ENCODE measurements around the gene ACOT2.
"Not testable (repeated sequence)": the region's sequence is repeated elsewhere in the genome, so short reads cannot be mapped to it uniquely, and the experiment has no call there.

Gene ACOT2

GRCh38 chr14:73569185-73569958 lies at the start of gene ACOT2:
ACOT2 (plus strand) TSS chr14:73569213; CDS start chr14:73569241, 28 bp downstream.
- peak; percentile 86 for DNase-seq

GRCh38 chr14:73521229-73521628 lies 47.8 kb upstream of the ACOT2 start:
- DNase-seq, result no peak

GRCh38 chr14:73524493-73524892 lies 44.5 kb upstream of the ACOT2 start:
- DNase-seq, result no peak

DNA sequence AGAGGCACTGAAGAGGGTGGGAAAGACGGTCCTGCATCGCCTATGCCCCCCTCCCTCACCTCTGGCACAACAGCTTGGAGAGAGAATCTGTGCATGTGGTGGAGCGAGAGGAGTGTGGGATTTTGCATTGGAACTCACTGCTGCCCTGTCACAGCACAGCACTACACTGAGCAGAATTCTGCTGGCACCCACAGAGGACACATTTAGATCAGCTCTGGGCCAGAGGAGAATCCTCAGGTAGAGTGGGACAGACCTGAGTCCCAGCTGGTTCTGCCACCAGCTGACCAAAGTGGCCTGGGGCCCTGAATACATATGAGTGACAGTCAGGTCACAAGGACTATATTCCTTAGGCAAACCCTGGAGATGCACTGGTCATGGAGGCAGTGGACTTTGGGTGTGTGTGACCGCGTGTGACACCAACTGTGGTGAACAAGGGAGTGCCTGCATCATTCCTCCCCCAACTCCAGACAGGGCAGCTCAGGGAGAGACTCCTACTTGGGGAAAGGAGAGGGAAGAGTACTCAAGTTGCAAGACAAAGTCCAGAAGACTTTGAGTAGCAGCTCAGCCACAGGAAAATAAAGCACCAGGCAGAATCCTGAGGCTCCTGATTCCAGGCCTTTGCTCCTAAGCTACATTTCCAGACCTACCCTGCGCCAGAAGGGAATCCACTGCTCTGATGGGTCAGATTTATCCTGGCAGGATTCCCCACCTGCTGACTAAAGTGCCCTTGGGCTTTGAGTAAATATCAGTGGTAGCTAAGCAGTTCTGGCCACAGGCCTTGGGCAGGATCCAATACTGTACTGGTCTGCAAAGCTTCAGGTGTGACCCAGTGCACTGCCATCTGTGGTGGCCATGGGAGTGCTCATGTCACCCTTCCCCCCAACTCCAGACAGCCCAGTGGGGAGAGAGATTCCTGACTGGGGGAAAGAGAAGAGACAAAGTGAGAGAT lies 42.7 kb upstream of the ACOT2 start:
- DNase-seq, result peak; percentile 41

GRCh38 chr14:73529356-73529755 lies 39.7 kb upstream of the ACOT2 start:
- not testable (repeated sequence) for DNase-seq

GRCh38 chr14:73531971-73532370 lies 37.0 kb upstream of the ACOT2 start:
- peak; percentile 90 for DNase-seq

GRCh38 chr14:73537244-73538045 lies 31.6 kb upstream of the ACOT2 start:
- DNase-seq, result not testable (repeated sequence)

DNA sequence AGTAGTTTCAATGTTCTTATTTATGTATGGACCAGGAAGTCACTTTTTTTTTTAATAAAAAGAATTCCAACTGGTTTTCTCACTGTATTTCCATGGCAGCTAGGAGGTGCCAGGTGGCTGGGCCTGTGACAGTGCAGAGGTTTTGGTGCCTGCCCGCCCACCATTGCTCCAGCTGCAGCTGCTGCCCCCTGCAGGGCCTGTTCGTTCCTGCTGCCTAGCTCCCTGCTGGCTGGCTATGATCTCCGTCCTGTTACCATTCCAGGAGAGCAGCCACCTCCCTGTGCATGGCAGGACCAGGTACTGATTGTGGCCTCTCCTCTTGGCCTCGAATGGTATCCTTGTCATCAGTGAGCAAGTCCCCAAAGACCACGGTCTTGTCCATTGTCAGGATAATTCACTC lies 30.0 kb upstream of the ACOT2 start:
- peak; percentile 48 for DNase-seq

- not testable (repeated sequence) for DNase-seq
Measured at GRCh38 chr14:73542961-73543360, 26.1 kb upstream of the ACOT2 start.

GRCh38 chr14:73545353-73545752 lies 23.7 kb upstream of the ACOT2 start:
- DNase-seq, result not testable (repeated sequence)

- not testable (repeated sequence) for DNase-seq
Measured at GRCh38 chr14:73549097-73549496, 19.9 kb upstream of the ACOT2 start.

GRCh38 chr14:73549889-73550524 lies 19.0 kb upstream of the ACOT2 start:
- not testable (repeated sequence) for DNase-seq

GRCh38 chr14:73553845-73554244 lies 15.2 kb upstream of the ACOT2 start:
- peak; percentile 43 for DNase-seq

GRCh38 chr14:73557201-73557600 lies 11.8 kb upstream of the ACOT2 start:
- not testable (repeated sequence) for DNase-seq

- not testable (repeated sequence) for DNase-seq
Measured at GRCh38 chr14:73558238-73558637, 10.8 kb upstream of the ACOT2 start.

DNA sequence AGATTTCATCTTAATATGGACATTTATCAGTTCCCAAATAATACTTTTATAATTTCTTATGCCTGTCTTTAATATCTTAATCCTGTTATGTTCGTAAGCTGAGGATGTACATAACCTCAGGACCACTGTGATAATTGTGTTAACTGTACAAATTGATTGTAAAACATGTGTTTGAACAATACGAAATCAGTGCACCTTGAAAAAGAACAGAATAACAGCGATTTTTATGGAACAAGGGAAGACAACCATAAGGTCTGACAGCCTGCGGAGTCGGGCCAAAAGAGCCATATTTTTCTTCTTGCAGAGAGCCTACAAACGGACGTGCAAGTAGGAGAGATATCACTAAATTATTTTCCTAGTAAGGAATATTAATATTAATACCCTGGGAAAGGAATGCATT lies 6.8 kb upstream of the ACOT2 start:
- DNase-seq, result not testable (repeated sequence)

- DNase-seq, result not testable (repeated sequence)
Measured at GRCh38 chr14:73562696-73563095, 6.3 kb upstream of the ACOT2 start.

- not testable (repeated sequence) for DNase-seq
Measured at GRCh38 chr14:73566431-73566830, 2.6 kb upstream of the ACOT2 start.

- DNase-seq, result not testable (repeated sequence)
Measured at GRCh38 chr14:73566935-73567334, 2.1 kb upstream of the ACOT2 start.

- DNase-seq, result no peak
Measured at GRCh38 chr14:73567358-73567757, 1.7 kb upstream of the ACOT2 start.

- DNase-seq, result peak; percentile 30
Measured at GRCh38 chr14:73567951-73568885, 795 bp upstream of the ACOT2 start.

Data from NCI-H82 (cell line).